B cell (primary cell): ENCODE results near the gene UNC5C.

Experiments
- CTCF ChIP-seq: fragments of 200-600 bp; IDR thresholded peaks from one replicate; pipeline ENCODE4 v1.8.0; 2022; ENCODE audit warnings: antibody characterized with exemption, mild to moderate bottlenecking
- EZH2 ChIP-seq: IDR thresholded peaks from 2 replicates; pipeline ENCODE4 v1.6.1; 2012; ENCODE audit warnings: borderline replicate concordance, low read depth, mild to moderate bottlenecking, moderate library complexity, low read length; ENCODE audit not compliant: insufficient read depth, poor library complexity, severe bottlenecking

GRCh38 chr4:95304898-95305297 is 243.9 kb downstream of the UNC5C start:
- TF ChIP-seq CTCF (no peak), EZH2 (no peak)
